ENCODE measurements around the gene KRT6C. TPM values are rescaled to one million over a fixed set of nuclear protein-coding genes. Genes with fewer than 3 reads are reported as not detected.

The KRT6C gene
- total RNA-seq, 2 experiments from 2014 or later = not detected

GRCh38 chr12:52519387-52519703 is 45.7 kb upstream of the KRT6C start:
- intact Hi-C loops (cut with micrococcal nuclease) = no loop called here
- H3K27me3 Mint-ChIP-seq = no peaks in the 10 kb centered on the region
- H3K9me3 Mint-ChIP-seq = no peaks in the 10 kb centered on the region
- ChIA-PET CTCF (no interaction called here), POLR2A (interaction anchor here (0.7 kb wide), 1 partner anchor 223 kb away, joined by 3 read pairs; no protein-coding TSS in a partner anchor)
- no peak overlapping the region for H3K4me3 Mint-ChIP-seq
- DNase-seq (no peak), ATAC-seq (no peak)
- no peaks in the 10 kb centered on the region for H3K4me1 Mint-ChIP-seq (ENCODE audit: low read depth)
- H3K36me3 Mint-ChIP-seq (ENCODE audit: low read depth) = no peaks in the 10 kb centered on the region
- H3K27ac Mint-ChIP-seq = no peak overlapping the region
- TF ChIP-seq CTCF (IDR thresholded peaks at IDR 0.05) = no peak

- Mint-ChIP-seq H3K27me3 (no peaks in the 10 kb centered on the region), H3K4me3 (no peak overlapping the region), H3K27ac (no peak overlapping the region), H3K4me1 (ENCODE audit: low read depth) (no peaks in the 10 kb centered on the region), H3K36me3 (ENCODE audit: low read depth) (no peaks in the 10 kb centered on the region), H3K9me3 (no peaks in the 10 kb centered on the region)
- ATAC-seq (no peak), DNase-seq (no peak)
- intact Hi-C loops (cut with micrococcal nuclease) = no loop called here
- TF ChIP-seq CTCF (IDR thresholded peaks at IDR 0.05) = no peak
- ChIA-PET POLR2A (interaction anchor here (0.7 kb wide), 1 partner anchor 222 kb away, joined by 3 read pairs; no protein-coding TSS in a partner anchor), CTCF (no interaction called here)
Measured at GRCh38 chr12:52518574-52519386, 45.2 kb upstream of the KRT6C start.

GRCh38 chr12:52517888-52518287 is 44.3 kb upstream of the KRT6C start:
- H3K9me3 Mint-ChIP-seq = no peaks in the 10 kb centered on the region
- POLR2A ChIA-PET = no interaction called here
- no peaks in the 10 kb centered on the region for H3K4me1 Mint-ChIP-seq (ENCODE audit: low read depth)
- no peaks in the 10 kb centered on the region for H3K36me3 Mint-ChIP-seq (ENCODE audit: low read depth)
- intact Hi-C loops (cut with micrococcal nuclease) = no loop called here
- no peak for ATAC-seq
- TF ChIP-seq CTCF (IDR thresholded peaks at IDR 0.05) = no peak
- no peaks in the 10 kb centered on the region for H3K27me3 Mint-ChIP-seq
- H3K4me3 Mint-ChIP-seq = no peak overlapping the region
- H3K27ac Mint-ChIP-seq = no peak overlapping the region
- CTCF ChIA-PET = no interaction called here
- no peak for DNase-seq

- POLR2A ChIA-PET = no interaction called here
- intact Hi-C loops (cut with micrococcal nuclease) = no loop called here
- CTCF ChIA-PET = no interaction called here
- H3K4me3 Mint-ChIP-seq = no peak overlapping the region
- no peaks in the 10 kb centered on the region for H3K36me3 Mint-ChIP-seq (ENCODE audit: low read depth)
- H3K27me3 Mint-ChIP-seq = peaks cover 1% of the 10 kb centered on the region
- no peak for TF ChIP-seq CTCF (IDR thresholded peaks at IDR 0.05)
- no peaks in the 10 kb centered on the region for H3K9me3 Mint-ChIP-seq
- H3K27ac Mint-ChIP-seq = no peak overlapping the region
- DNase-seq = no peak
- H3K4me1 Mint-ChIP-seq (ENCODE audit: low read depth) = no peaks in the 10 kb centered on the region
- no peak for ATAC-seq
Measured at GRCh38 chr12:52517005-52517835, 43.6 kb upstream of the KRT6C start.
